NCI-H2227 (cell line): ENCODE measurements around the gene SSNA1.
A peak's percentile ranks its signal among the peaks of the same experiment; 100 is the strongest.

Source experiments
- DNase-seq: peaks from one replicate; lab custom pipeline; 2025; ENCODE audit not compliant: unreplicated experiment; lab: John Stamatoyannopoulos, UW

The SSNA1 gene

GRCh38 chr9:137198902-137199283, 10.4 kb downstream of the SSNA1 start:
- DNase-seq = no peak

GRCh38 chr9:137199411-137200121, 11.1 kb downstream of the SSNA1 start:
- peak; percentile 18 for DNase-seq

GRCh38 chr9:137200311-137201204, 12.1 kb downstream of the SSNA1 start, which contains the start of gene TPRN:
Gene TPRN, minus strand, starts transcription at chr9:137200741. Its CDS starts 30 bp downstream, at chr9:137200711.
- DNase-seq = peak; percentile 97

DNA sequence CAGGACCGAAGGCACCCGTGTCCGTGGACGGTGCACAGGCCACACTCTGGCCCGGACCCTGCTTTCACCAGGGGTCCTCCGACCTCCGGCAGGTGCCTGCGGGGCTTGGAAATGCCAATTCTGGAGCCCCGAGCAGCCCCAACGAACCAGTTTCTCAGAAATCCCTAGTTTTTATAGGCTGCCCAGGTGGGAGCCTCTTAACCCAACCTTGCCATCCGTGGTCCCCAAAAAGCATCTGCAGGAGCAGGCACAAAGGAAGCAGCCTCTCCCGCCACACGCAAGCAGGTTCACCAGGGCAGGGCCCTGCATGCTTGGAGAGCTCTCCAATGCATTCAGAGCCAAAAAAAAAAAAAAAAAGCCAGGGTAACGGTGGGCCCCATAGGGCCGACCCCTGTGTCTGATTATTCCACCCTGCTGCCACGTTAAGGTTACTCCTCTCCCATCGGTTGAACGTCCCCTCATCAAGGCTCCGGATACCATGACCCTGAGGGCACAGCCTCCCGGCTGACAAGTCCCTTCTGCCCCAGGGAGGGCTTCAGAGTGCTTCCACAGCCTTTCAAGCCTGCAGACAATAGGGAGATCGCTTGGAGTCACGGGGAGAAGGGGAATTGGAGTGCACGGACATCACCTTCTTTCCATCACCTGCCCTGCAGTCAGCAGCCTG, 12.9 kb downstream of the SSNA1 start:
- DNase-seq = no peak

- no peak for DNase-seq
These were observed 14.5 kb downstream of the SSNA1 start for GRCh38 chr9:137202966-137203365.

DNA sequence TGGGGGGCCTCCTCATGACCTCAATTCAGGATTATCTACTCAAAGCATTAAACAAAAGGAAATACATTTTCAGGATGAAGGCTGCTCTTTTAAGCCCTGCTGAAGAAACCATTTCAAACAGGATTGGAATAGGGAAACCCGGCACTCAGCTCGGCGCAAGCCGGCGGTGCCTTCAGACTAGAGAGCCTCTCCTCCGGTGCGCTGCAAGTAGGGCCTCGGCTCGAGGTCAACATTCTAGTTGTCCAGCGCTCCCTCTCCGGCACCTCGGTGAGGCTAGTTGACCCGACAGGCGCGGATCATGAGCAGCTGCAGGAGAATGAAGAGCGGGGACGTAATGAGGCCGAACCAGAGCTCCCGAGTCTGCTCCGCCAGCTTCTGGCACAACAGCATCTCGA, 16.3 kb downstream of the SSNA1 start:
- DNase-seq = no peak

DNA sequence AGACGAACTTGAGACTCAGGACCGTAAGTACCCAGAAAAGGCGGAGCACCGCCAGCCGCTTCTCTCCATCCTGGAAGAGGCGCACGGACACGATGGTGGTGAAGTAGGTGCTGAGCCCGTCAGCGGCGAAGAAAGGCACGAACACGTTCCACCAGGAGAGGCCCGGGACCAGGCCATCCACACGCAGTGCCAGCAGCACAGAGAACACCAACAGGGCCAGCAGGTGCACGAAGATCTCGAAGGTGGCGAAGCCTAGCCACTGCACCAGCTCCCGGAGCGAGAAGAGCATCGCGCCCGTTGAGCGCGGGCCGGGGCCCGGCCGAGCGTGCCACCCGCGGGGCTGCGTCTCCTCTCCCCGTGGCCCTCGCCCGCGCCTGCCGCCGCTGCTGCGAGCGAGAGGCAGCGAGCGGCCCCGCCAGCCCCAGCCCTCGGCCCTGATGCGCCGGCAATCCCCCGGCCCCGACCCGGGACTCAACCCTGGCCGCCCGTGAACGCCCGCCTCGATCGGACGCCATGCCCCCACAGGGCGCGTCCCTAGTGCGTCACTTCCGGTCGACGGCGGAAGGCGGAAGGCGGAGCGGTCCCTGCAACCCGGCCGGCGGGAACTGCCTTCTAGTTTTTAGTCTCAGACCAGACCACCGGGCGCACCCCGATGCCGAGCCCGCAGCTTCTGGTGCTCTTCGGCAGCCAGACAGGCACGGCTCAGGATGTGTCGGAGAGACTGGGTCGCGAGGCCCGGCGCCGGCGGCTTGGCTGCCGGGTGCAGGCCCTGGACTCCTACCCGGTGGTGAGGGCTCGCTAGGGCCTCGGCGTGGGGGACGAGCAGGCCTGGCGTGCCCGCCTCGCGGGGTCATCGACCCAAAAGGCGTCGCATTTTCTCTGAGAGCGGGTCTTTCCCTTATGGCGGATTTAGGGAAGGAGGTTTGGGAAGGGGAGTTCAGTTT, 16.9 kb downstream of the SSNA1 start, which contains the start of the genes NDOR1 and TMEM203:
Gene NDOR1 (plus strand): TSS at position 575 of the 944 bp plus-strand sequence. CDS start 78 bp downstream, at position 653.
Gene TMEM203 (minus strand): TSS at position 523 of the 944 bp plus-strand sequence. CDS start 234 bp downstream, at position 289.
- DNase-seq = peak; percentile 90

DNA sequence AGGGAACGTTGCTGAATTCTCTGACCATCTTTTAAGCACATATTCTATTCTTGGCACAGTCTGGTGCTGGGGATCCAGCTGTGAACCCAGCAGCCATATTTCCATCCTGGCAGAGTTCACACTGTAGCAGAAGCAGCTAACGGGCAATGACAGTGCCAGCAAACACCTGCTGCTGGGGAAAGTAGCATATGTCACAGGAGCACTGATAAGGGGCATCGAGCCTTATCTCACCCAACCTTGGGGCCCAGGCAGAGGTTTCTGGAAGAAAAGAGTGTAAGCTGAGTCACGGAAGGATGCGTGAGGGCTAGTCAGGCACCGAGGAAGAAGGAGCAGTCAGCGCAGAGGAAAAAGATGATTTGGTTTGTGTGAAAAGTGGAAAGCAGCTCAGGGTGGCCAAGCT, 18.1 kb downstream of the SSNA1 start:
- DNase-seq = no peak

DNA sequence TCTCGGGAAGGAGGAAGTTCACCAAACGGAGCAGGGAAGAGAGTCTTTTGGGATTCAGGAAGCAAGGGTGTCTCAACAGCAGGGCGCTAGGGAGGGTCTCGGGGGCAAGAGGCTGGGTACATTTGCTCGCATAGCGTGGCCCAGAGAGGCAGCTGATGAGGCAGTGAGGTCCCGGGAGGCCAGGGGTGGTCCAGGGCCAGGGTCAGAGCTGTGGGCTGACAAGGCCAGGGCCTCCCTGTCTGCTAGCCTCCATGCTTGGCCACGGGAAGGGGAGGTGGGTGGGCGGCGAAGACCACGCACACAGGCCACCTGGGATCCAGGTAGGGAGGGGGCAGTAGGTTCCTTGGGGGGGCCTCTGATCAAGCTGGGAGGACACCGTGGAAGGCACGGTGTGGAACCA, 23.1 kb downstream of the SSNA1 start:
- no peak for DNase-seq

GRCh38 chr9:137212520-137212919, 24.0 kb downstream of the SSNA1 start:
- no peak for DNase-seq

- no peak for DNase-seq
These were observed 24.9 kb downstream of the SSNA1 start for GRCh38 chr9:137213160-137214060.

DNA sequence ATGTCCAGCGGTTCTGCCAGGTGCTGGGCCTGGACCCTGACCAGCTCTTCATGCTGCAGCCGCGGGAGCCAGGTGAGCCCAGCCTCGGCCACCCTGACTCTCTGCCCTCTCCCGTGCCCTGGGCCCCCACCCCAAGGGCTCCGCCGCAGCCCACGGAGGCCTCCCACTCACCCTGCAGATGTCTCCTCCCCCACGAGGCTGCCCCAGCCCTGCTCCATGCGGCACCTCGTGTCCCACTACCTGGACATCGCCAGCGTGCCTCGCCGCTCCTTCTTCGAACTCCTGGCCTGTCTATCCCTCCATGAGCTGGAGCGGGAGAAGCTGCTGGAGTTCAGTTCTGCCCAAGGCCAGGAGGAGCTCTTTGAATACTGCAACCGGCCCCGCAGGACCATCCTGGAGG, 26.1 kb downstream of the SSNA1 start:
- DNase-seq = no peak

DNA sequence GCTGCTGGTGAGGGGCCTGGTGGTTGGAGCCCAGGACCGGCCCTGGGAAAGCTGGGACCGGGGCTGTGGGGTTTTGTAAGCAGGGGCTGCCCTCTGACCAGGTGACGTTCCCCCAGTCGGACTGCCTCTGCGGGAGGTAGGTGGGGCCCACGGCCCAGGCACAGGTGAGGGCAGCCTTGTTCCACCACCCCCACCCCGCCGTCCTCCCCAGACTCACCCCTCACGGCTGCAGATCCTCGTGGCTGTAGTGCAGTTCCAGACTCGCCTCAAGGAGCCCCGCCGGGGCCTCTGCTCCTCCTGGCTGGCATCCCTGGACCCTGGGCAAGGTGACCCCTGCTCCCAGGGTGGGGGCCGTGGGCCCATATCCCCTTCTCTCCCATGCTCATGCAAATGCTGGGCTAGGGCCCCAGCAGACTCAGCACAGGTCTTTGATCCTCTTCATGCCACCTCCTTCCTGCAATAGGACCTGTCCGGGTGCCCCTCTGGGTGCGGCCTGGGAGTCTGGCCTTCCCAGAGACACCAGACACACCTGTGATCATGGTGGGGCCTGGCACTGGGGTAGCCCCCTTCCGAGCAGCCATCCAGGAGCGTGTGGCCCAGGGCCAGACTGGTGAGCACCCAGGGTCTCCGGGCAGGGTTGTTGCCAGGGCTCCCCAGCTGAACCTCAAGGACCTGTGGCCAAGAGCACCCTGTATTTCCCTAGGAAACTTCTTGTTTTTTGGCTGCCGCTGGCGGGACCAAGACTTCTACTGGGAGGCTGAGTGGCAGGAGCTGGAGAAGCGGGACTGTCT, 26.9 kb downstream of the SSNA1 start:
- no peak for DNase-seq

- no peak for DNase-seq
These were observed 27.9 kb downstream of the SSNA1 start for GRCh38 chr9:137216188-137216965.

DNA sequence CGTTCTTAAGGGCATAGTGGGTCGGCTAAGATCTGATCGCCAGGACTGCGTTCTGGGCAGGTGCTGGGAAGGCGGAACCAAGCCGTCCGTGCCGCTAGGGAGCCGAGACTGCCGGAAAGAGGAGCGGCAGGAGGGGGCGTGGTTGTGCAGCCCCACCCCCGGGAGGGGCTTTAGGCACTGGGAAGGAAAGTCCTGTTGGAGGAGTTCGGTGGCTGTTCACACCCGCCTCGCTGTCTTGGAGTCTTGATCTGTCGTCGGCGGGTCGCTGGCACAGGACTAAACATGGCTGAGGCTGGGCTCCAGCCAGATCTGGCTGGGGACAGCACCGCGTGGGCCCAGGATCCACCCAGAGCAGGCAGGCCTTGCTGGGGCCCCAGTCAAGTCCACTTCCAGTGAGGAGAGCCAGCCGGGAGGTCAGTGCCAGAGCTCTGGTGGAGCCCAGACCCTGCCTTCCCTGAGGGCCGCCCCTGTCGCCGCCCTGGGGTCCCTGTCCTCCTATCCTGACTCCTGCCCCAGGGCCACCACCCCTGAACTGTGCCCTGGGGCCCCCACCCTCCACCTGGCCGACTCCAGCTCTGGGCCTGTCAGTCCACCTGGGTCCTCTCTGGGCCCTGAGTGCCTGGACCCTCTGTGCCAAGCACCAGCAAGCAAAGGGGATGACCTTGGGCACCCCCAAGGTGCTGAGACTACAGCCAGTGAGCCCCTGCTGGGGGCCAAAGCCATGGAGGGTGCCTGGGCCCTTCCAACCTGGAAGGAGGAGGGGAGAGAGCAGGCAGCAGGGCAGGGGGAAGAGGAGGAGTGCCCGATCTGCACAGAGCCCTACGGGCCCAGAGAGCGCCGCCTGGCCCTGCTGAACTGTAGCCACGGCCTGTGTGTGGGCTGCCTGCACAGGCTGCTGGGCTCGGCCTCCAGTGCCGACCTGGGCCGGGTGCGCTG, 29.1 kb downstream of the SSNA1 start:
- peak; percentile 84 for DNase-seq

DNA sequence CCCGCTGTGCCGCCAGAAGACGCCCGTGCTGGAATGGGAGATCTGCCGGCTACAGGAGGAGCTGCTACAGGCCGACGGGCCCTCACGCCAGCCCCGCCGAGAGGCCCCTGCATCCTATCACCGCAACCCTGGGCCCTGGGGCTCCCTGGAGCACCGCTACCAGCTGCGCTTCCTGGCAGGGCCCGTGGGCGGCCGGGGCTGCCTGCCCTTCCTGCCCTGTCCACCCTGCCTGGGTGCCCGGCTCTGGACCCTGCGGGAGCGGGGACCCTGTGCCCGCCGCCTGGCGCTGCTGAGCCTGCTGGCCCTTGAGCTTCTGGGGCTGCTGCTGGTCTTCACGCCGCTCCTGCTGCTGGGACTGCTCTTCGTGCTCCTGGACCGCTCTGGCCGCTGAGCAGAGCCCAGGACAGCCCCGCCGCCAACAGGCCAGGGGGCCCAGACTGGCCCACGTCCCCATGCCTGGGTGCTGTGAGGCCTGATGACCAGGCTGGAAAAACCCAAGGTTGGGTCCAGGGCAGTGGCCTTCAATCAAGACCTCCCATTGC, 29.8 kb downstream of the SSNA1 start:
- DNase-seq = no peak
